ENCODE results near the gene PROSER2.

PROSER2 gene

DNA sequence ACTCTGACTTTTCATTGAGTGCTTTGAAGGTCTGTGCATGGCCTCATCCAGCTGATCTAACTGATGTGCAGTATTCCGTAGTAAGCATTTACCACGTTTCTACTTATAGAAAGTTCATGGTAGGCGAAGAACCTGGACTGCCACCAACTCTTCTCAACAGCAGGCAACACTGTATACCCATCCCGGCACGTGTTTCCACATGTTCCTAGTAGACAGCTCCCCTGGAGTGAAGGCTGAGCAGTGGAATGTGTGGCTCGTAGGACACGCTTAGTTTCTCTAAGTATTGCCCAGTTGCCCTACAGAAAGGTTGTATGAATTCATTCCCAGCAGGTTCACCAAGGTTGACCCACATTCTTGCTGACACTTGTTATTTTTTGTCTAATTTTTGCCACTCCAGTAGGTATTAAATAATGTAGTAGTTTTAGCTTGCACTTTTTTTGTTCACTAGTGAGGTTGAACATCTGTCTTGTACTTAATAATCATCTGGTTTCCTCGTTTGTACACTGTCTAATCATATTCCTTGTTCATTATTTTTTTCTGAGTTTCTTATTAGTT is 15.2 kb downstream of the PROSER2 start:
- TF ChIP-seq EZH2phosphoT487 (conservative IDR thresholded peaks at IDR 0.05; ENCODE audit: low read length) (no peak), CTCF (IDR thresholded peaks at IDR 0.05; ENCODE audit: insufficient read depth, low read length, poor library complexity, severe bottlenecking) (no peak)
- Histone ChIP-seq H3K27me3 (ENCODE audit: low read length) (no peaks in the 10 kb centered on the region), H4K20me1 (ENCODE audit: low read depth, low read length) (0 out of 2 replicates have a peak, but pooled peaks cover 4% of the 10 kb centered on the region), H3K4me3 (ENCODE audit: insufficient read depth, low read length, poor library complexity, severe bottlenecking) (no peak overlapping the region), H2AFZ (ENCODE audit: low read depth, low read length, severe bottlenecking) (no peak overlapping the region), H3K4me2 (ENCODE audit: low read depth, low read length, poor library complexity, severe bottlenecking) (no peak overlapping the region), H3K79me2 (ENCODE audit: insufficient read depth, low read length) (no peaks in the 10 kb centered on the region), H3K36me3 (ENCODE audit: low read length) (no peaks in the 10 kb centered on the region), H3F3A (ENCODE audit: insufficient read depth) (no peaks in the 10 kb centered on the region), H3K9ac (ENCODE audit: low read length) (no peak overlapping the region), H3K27ac (ENCODE audit: low read depth, low read length) (no peak overlapping the region), H3K9me2 (replicated peaks; ENCODE audit: insufficient read depth, low read length) (no peaks in the 10 kb centered on the region), H3K9me3 (ENCODE audit: insufficient read depth, low read length) (no peaks in the 10 kb centered on the region)

- TF ChIP-seq CTCF (IDR thresholded peaks at IDR 0.05; ENCODE audit: insufficient read depth, low read length, poor library complexity, severe bottlenecking) (no peak), EZH2phosphoT487 (conservative IDR thresholded peaks at IDR 0.05; ENCODE audit: low read length) (no peak)
- no peaks in the 10 kb centered on the region for H3K27me3 ChIP-seq (ENCODE audit: low read length)
- no peaks in the 10 kb centered on the region for H3K9me3 ChIP-seq (ENCODE audit: insufficient read depth, low read length)
- no peak overlapping the region for H2AFZ ChIP-seq (ENCODE audit: low read depth, low read length, severe bottlenecking)
- no peaks in the 10 kb centered on the region for H3F3A ChIP-seq (ENCODE audit: insufficient read depth)
- no peak overlapping the region for H3K4me3 ChIP-seq (ENCODE audit: insufficient read depth, low read length, poor library complexity, severe bottlenecking)
- H3K27ac ChIP-seq (ENCODE audit: low read depth, low read length): no peak overlapping the region
- no peak overlapping the region for H3K9ac ChIP-seq (ENCODE audit: low read length)
- H3K4me2 ChIP-seq (ENCODE audit: low read depth, low read length, poor library complexity, severe bottlenecking): no peak overlapping the region
- H3K79me2 ChIP-seq (ENCODE audit: insufficient read depth, low read length): no peaks in the 10 kb centered on the region
- 0 out of 2 replicates have a peak, but pooled peaks cover 4% of the 10 kb centered on the region for H4K20me1 ChIP-seq (ENCODE audit: low read depth, low read length)
- H3K9me2 ChIP-seq (replicated peaks; ENCODE audit: insufficient read depth, low read length): no peaks in the 10 kb centered on the region
- no peaks in the 10 kb centered on the region for H3K36me3 ChIP-seq (ENCODE audit: low read length)
These were observed 18.2 kb downstream of the PROSER2 start for GRCh38 chr10:11841375-11841774.

GRCh38 chr10:11842411-11842810 is 19.3 kb downstream of the PROSER2 start:
- H3K9ac ChIP-seq (ENCODE audit: low read length): no peak overlapping the region

More at GRCh38 chr10:11842411-11842810, 19.3 kb downstream of the PROSER2 start:
- H3F3A ChIP-seq (ENCODE audit: insufficient read depth): no peaks in the 10 kb centered on the region
- H3K4me2 ChIP-seq (ENCODE audit: low read depth, low read length, poor library complexity, severe bottlenecking): no peak overlapping the region
- H3K4me3 ChIP-seq (ENCODE audit: insufficient read depth, low read length, poor library complexity, severe bottlenecking): no peak overlapping the region
- TF ChIP-seq EZH2phosphoT487 (conservative IDR thresholded peaks at IDR 0.05; ENCODE audit: low read length): no peak
- no peak for TF ChIP-seq CTCF (IDR thresholded peaks at IDR 0.05; ENCODE audit: insufficient read depth, low read length, poor library complexity, severe bottlenecking)
- H3K27ac ChIP-seq (ENCODE audit: low read depth, low read length): no peak overlapping the region
- H4K20me1 ChIP-seq (ENCODE audit: low read depth, low read length): 0 out of 2 replicates have a peak, but pooled peaks cover 4% of the 10 kb centered on the region
- no peak overlapping the region for H2AFZ ChIP-seq (ENCODE audit: low read depth, low read length, severe bottlenecking)
- H3K36me3 ChIP-seq (ENCODE audit: low read length): no peaks in the 10 kb centered on the region
- H3K9me3 ChIP-seq (ENCODE audit: insufficient read depth, low read length): no peaks in the 10 kb centered on the region
- H3K79me2 ChIP-seq (ENCODE audit: insufficient read depth, low read length): no peaks in the 10 kb centered on the region
- no peaks in the 10 kb centered on the region for H3K9me2 ChIP-seq (replicated peaks; ENCODE audit: insufficient read depth, low read length)
- H3K27me3 ChIP-seq (ENCODE audit: low read length): no peaks in the 10 kb centered on the region
